Measurements from ENCODE around the gene SETD3. TPM values are rescaled to one million over a fixed set of nuclear protein-coding genes. Genes with fewer than 3 reads are reported as not detected.

SETD3 gene
- total and polyA plus RNA-seq, 2 experiments from 2014 or later: 40.7 to 68.0 TPM

DNA sequence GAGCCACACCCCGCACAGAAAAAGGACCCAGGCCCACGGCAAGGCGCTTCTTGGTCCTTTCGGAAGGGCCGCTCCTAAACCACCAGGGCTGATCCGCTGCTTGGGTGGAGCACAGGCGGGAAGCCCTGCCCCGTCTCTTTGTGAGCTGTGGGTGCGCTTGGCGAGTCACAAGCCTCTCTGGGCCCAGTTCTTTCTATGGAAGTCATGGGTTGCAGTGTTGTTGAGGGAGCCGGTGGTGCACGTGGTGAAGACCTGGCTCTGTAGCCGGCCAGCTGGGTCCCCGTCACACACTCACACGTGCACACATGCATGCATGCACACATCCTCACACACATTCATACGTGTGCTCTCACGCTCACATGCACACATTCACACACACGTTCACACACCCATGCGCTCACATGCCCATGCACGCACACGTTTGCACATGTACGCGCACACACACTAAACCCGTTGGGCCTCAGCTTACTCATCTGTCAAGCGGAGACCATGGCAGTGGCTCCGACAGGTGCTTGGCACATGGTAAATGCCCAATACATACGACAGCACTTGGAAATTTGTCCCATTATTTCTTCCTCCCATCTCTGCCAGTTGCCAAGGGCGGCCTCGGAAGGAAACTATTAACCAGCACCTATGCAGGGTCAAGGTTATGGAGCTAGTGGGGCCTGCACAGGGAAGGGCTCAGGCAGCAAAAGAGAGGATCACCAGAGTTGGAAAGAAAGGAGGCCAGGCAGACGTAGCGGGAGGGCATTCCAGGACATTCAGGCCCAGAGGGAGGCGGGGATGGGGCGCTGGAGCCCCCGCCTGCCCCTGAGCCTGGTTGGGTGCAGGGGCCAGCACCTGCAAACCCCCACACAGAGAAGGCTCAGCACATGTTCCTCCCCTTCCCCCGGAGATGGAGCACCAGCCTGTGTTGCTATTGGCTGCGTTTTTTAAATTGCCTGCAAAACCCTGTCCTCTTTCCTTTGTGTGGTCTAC is 96.9 kb downstream of the SETD3 start:
- peak; percentile 35 for DNase-seq (ENCODE audit: low spot score)
- H3K27me3 Mint-ChIP-seq (ENCODE audit: insufficient read depth, low read depth, poor library complexity): peaks cover 11% of the 10 kb centered on the region
- no peak overlapping the region for H3K27ac Mint-ChIP-seq
- no peaks in the 10 kb centered on the region for H3K9me2 ChIP-seq (ENCODE audit: insufficient read depth)
- no peaks in the 10 kb centered on the region; the same call in 2 of the 3 replicates for H3K36me3 Mint-ChIP-seq (ENCODE audit: low read depth)
- H3K36me3 ChIP-seq (ENCODE audit: insufficient read depth): 0 out of 2 replicates have a peak, but pooled peaks cover 3% of the 10 kb centered on the region
- no peaks in the 10 kb centered on the region for H3K27me3 ChIP-seq (ENCODE audit: insufficient read depth)
- no peak overlapping the region for H3K4me3 Mint-ChIP-seq
- peaks cover 14% of the 10 kb centered on the region; the same call in 1 of the 2 replicates for H3K4me1 ChIP-seq (ENCODE audit: insufficient read depth)
- peak overlapping the region; percentile 95 for H2AFZ ChIP-seq
- no peaks in the 10 kb centered on the region for H3F3A ChIP-seq (replicated peaks; ENCODE audit: low read depth)
- no peak overlapping the region for H3K27ac ChIP-seq (ENCODE audit: low read depth)
- no peak for TF ChIP-seq STAT1 (IDR thresholded peaks at IDR 0.05; ENCODE audit: unreplicated experiment)
- no peak for TF ChIP-seq REST (IDR thresholded peaks at IDR 0.05; ENCODE audit: unreplicated experiment)
- TF ChIP-seq CREB1 (CRISPR knock-in tag; IDR thresholded peaks at IDR 0.05; ENCODE audit: low read depth): no peak
- TF ChIP-seq, protein P1, sequence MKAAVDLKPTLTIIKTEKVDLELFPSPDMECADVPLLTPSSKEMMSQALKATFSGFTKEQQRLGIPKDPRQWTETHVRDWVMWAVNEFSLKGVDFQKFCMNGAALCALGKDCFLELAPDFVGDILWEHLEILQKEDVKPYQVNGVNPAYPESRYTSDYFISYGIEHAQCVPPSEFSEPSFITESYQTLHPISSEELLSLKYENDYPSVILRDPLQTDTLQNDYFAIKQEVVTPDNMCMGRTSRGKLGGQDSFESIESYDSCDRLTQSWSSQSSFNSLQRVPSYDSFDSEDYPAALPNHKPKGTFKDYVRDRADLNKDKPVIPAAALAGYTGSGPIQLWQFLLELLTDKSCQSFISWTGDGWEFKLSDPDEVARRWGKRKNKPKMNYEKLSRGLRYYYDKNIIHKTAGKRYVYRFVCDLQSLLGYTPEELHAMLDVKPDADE (IDR thresholded peaks at IDR 0.05): no peak
- no peak for TF ChIP-seq ZNF114 (CRISPR knock-in tag; IDR thresholded peaks at IDR 0.05)
- ATAC-seq: peak; percentile 63
- no peak overlapping the region for H3K4me3 ChIP-seq
- H3K79me2 ChIP-seq (replicated peaks; ENCODE audit: insufficient read depth): no peaks in the 10 kb centered on the region
- H4K20me1 ChIP-seq (replicated peaks; ENCODE audit: insufficient read depth): no peaks in the 10 kb centered on the region
- H3K4me2 ChIP-seq: peak overlapping the region; percentile 51
- peaks cover 31% of the 10 kb centered on the region for H3K4me1 Mint-ChIP-seq
- peaks cover 4% of the 10 kb centered on the region; the same call in 2 of the 3 replicates for H3K9me3 Mint-ChIP-seq

GRCh38 chr14:99382781-99383471 is 97.7 kb downstream of the SETD3 start:
- no peak overlapping the region for H3K27ac ChIP-seq (ENCODE audit: low read depth)
- Mint-ChIP-seq H3K4me3 (no peak overlapping the region), H3K27me3 (ENCODE audit: insufficient read depth, low read depth, poor library complexity) (peaks cover 11% of the 10 kb centered on the region), H3K27ac (no peak overlapping the region), H3K36me3 (ENCODE audit: low read depth) (no peaks in the 10 kb centered on the region; the same call in 2 of the 3 replicates), H3K4me1 (peaks cover 31% of the 10 kb centered on the region), H3K9me3 (peaks cover 4% of the 10 kb centered on the region; the same call in 2 of the 3 replicates)
- DNase-seq (ENCODE audit: low spot score) (no peak), ATAC-seq (no peak)
- no peak overlapping the region for H3K4me3 ChIP-seq
- H3K36me3 ChIP-seq (ENCODE audit: insufficient read depth): 0 out of 2 replicates have a peak, but pooled peaks cover 3% of the 10 kb centered on the region
- no peak overlapping the region; the same call in 1 of the 2 replicates for H2AFZ ChIP-seq
- H4K20me1 ChIP-seq (replicated peaks; ENCODE audit: insufficient read depth): no peaks in the 10 kb centered on the region
- no peaks in the 10 kb centered on the region for H3K9me2 ChIP-seq (ENCODE audit: insufficient read depth)
- no peaks in the 10 kb centered on the region for H3K79me2 ChIP-seq (replicated peaks; ENCODE audit: insufficient read depth)
- H3K27me3 ChIP-seq (ENCODE audit: insufficient read depth): no peaks in the 10 kb centered on the region
- peaks cover 14% of the 10 kb centered on the region; the same call in 1 of the 2 replicates for H3K4me1 ChIP-seq (ENCODE audit: insufficient read depth)
- no peak overlapping the region for H3K4me2 ChIP-seq
- no peaks in the 10 kb centered on the region for H3F3A ChIP-seq (replicated peaks; ENCODE audit: low read depth)
- TF ChIP-seq, protein P1 (IDR thresholded peaks at IDR 0.05): no peak
- TF ChIP-seq EZH2 (IDR thresholded peaks at IDR 0.05; ENCODE audit: low read depth, unreplicated experiment) (no peak), JUNB (IDR thresholded peaks at IDR 0.05; ENCODE audit: unreplicated experiment) (no peak), POLR2AphosphoS5 (IDR thresholded peaks at IDR 0.05; ENCODE audit: low read depth) (no peak), EZH2phosphoT487 (IDR thresholded peaks at IDR 0.05; ENCODE audit: unreplicated experiment) (no peak), STAT1 (IDR thresholded peaks at IDR 0.05; ENCODE audit: unreplicated experiment) (no peak), CREB1 (CRISPR knock-in tag; IDR thresholded peaks at IDR 0.05; ENCODE audit: low read depth) (no peak)
- TF ChIP-seq, protein P2, sequence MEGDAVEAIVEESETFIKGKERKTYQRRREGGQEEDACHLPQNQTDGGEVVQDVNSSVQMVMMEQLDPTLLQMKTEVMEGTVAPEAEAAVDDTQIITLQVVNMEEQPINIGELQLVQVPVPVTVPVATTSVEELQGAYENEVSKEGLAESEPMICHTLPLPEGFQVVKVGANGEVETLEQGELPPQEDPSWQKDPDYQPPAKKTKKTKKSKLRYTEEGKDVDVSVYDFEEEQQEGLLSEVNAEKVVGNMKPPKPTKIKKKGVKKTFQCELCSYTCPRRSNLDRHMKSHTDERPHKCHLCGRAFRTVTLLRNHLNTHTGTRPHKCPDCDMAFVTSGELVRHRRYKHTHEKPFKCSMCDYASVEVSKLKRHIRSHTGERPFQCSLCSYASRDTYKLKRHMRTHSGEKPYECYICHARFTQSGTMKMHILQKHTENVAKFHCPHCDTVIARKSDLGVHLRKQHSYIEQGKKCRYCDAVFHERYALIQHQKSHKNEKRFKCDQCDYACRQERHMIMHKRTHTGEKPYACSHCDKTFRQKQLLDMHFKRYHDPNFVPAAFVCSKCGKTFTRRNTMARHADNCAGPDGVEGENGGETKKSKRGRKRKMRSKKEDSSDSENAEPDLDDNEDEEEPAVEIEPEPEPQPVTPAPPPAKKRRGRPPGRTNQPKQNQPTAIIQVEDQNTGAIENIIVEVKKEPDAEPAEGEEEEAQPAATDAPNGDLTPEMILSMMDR (conservative IDR thresholded peaks at IDR 0.05; ENCODE audit: low read depth in 2 of 2): no peak
